ENCODE data around the gene SLC9A3.

The SLC9A3 gene

GRCh38 chr5:496028-496427, 28.2 kb downstream of the SLC9A3 start:
- peaks cover 80% of the 10 kb centered on the region for H3K27me3 ChIP-seq (ENCODE audit: control insufficient read depth, insufficient read depth, low read length)
- WGBS (ENCODE audit: insufficient coverage, insufficient read length): no CpG with 5 or more reads among the region's 19 CpGs

GRCh38 chr5:494667-495255, 29.5 kb downstream of the SLC9A3 start:
- no peaks in the 10 kb centered on the region for H3K9me3 ChIP-seq (ENCODE audit: control insufficient read depth, insufficient read depth, low read length)
- H3K36me3 ChIP-seq (ENCODE audit: control insufficient read depth, insufficient read depth, low read length): no peaks in the 10 kb centered on the region
- peaks cover 4% of the 10 kb centered on the region; the same call in 1 of the 2 replicates for H3K4me1 ChIP-seq (ENCODE audit: control insufficient read depth, insufficient read depth, low read length)
- WGBS (ENCODE audit: insufficient coverage, insufficient read length): no CpG with 5 or more reads among the region's 38 CpGs
- DNase-seq (ENCODE audit: low read depth, low spot score): no peak
- H3K27ac ChIP-seq (ENCODE audit: low read length): no peak overlapping the region
- H3K4me3 ChIP-seq (ENCODE audit: low read length): no peak overlapping the region; the same call in 1 of the 2 replicates
- H3K27me3 ChIP-seq (ENCODE audit: control insufficient read depth, insufficient read depth, low read length): peaks cover 78% of the 10 kb centered on the region

More at GRCh38 chr5:496028-496427, 28.2 kb downstream of the SLC9A3 start:
- Histone ChIP-seq H3K9me3 (ENCODE audit: control insufficient read depth, insufficient read depth, low read length) (no peaks in the 10 kb centered on the region), H3K27ac (ENCODE audit: low read length) (no peak overlapping the region), H3K4me3 (ENCODE audit: low read length) (no peak overlapping the region), H3K4me1 (ENCODE audit: control insufficient read depth, insufficient read depth, low read length) (peaks cover 2% of the 10 kb centered on the region; the same call in 1 of the 2 replicates), H3K36me3 (ENCODE audit: control insufficient read depth, insufficient read depth, low read length) (no peaks in the 10 kb centered on the region)
- DNase-seq (ENCODE audit: low read depth, low spot score): no peak

GRCh38 chr5:493758-494157, 30.5 kb downstream of the SLC9A3 start:
- no peak for DNase-seq (ENCODE audit: low read depth, low spot score)
- peaks cover 69% of the 10 kb centered on the region for H3K27me3 ChIP-seq (ENCODE audit: control insufficient read depth, insufficient read depth, low read length)
- H3K27ac ChIP-seq (ENCODE audit: low read length): no peak overlapping the region
- H3K4me3 ChIP-seq (ENCODE audit: low read length): no peak overlapping the region
- H3K9me3 ChIP-seq (ENCODE audit: control insufficient read depth, insufficient read depth, low read length): no peaks in the 10 kb centered on the region
- WGBS (ENCODE audit: insufficient coverage, insufficient read length): no CpG with 5 or more reads among the region's 13 CpGs
- H3K4me1 ChIP-seq (ENCODE audit: control insufficient read depth, insufficient read depth, low read length): peaks cover 4% of the 10 kb centered on the region; the same call in 1 of the 2 replicates
- H3K36me3 ChIP-seq (ENCODE audit: control insufficient read depth, insufficient read depth, low read length): no peaks in the 10 kb centered on the region

- Histone ChIP-seq H3K36me3 (ENCODE audit: control insufficient read depth, insufficient read depth, low read length) (no peaks in the 10 kb centered on the region), H3K27ac (ENCODE audit: low read length) (no peak overlapping the region), H3K27me3 (ENCODE audit: control insufficient read depth, insufficient read depth, low read length) (peaks cover 64% of the 10 kb centered on the region), H3K4me3 (ENCODE audit: low read length) (no peak overlapping the region), H3K9me3 (ENCODE audit: control insufficient read depth, insufficient read depth, low read length) (no peaks in the 10 kb centered on the region), H3K4me1 (ENCODE audit: control insufficient read depth, insufficient read depth, low read length) (peaks cover 4% of the 10 kb centered on the region; the same call in 1 of the 2 replicates)
- DNase-seq (ENCODE audit: low read depth, low spot score): no peak
- no CpG with 5 or more reads among the region's 26 CpGs for WGBS (ENCODE audit: insufficient coverage, insufficient read length)
Observed at GRCh38 chr5:493119-493701, 31.0 kb downstream of the SLC9A3 start.

GRCh38 chr5:492314-492893, 31.8 kb downstream of the SLC9A3 start:
- H3K9me3 ChIP-seq (ENCODE audit: control insufficient read depth, insufficient read depth, low read length): no peaks in the 10 kb centered on the region
- H3K36me3 ChIP-seq (ENCODE audit: control insufficient read depth, insufficient read depth, low read length): no peaks in the 10 kb centered on the region
- no peak for DNase-seq (ENCODE audit: low read depth, low spot score)
- H3K27me3 ChIP-seq (ENCODE audit: control insufficient read depth, insufficient read depth, low read length): peaks cover 58% of the 10 kb centered on the region
- H3K4me1 ChIP-seq (ENCODE audit: control insufficient read depth, insufficient read depth, low read length): peaks cover 4% of the 10 kb centered on the region; the same call in 1 of the 2 replicates
- no peak overlapping the region for H3K27ac ChIP-seq (ENCODE audit: low read length)
- no peak overlapping the region for H3K4me3 ChIP-seq (ENCODE audit: low read length)
- no CpG with 5 or more reads among the region's 18 CpGs for WGBS (ENCODE audit: insufficient coverage, insufficient read length)

- no peaks in the 10 kb centered on the region for H3K36me3 ChIP-seq (ENCODE audit: control insufficient read depth, insufficient read depth, low read length)
- no peaks in the 10 kb centered on the region for H3K9me3 ChIP-seq (ENCODE audit: control insufficient read depth, insufficient read depth, low read length)
- no CpG with 5 or more reads among the region's 19 CpGs for WGBS (ENCODE audit: insufficient coverage, insufficient read length)
- DNase-seq (ENCODE audit: low read depth, low spot score): no peak
- peaks cover 52% of the 10 kb centered on the region for H3K27me3 ChIP-seq (ENCODE audit: control insufficient read depth, insufficient read depth, low read length)
- H3K27ac ChIP-seq (ENCODE audit: low read length): no peak overlapping the region
- no peak overlapping the region for H3K4me3 ChIP-seq (ENCODE audit: low read length)
- H3K4me1 ChIP-seq (ENCODE audit: control insufficient read depth, insufficient read depth, low read length): peaks cover 4% of the 10 kb centered on the region; the same call in 1 of the 2 replicates
Observed at GRCh38 chr5:491856-492155, 32.4 kb downstream of the SLC9A3 start.

- Histone ChIP-seq H3K27ac (ENCODE audit: low read length) (no peak overlapping the region), H3K4me1 (ENCODE audit: control insufficient read depth, insufficient read depth, low read length) (peaks cover 4% of the 10 kb centered on the region; the same call in 1 of the 2 replicates), H3K36me3 (ENCODE audit: control insufficient read depth, insufficient read depth, low read length) (no peaks in the 10 kb centered on the region), H3K4me3 (ENCODE audit: low read length) (no peak overlapping the region), H3K9me3 (ENCODE audit: control insufficient read depth, insufficient read depth, low read length) (no peaks in the 10 kb centered on the region), H3K27me3 (ENCODE audit: control insufficient read depth, insufficient read depth, low read length) (peaks cover 48% of the 10 kb centered on the region)
- no peak for DNase-seq (ENCODE audit: low read depth, low spot score)
- WGBS (ENCODE audit: insufficient coverage, insufficient read length): no CpG with 5 or more reads among the region's 52 CpGs
Observed at GRCh38 chr5:491119-491855, 33.0 kb downstream of the SLC9A3 start.

GRCh38 chr5:490116-491106, 33.8 kb downstream of the SLC9A3 start:
- WGBS (ENCODE audit: insufficient coverage, insufficient read length): no CpG with 5 or more reads among the region's 48 CpGs
- DNase-seq (ENCODE audit: low read depth, low spot score): no peak
- Histone ChIP-seq H3K9me3 (ENCODE audit: control insufficient read depth, insufficient read depth, low read length) (no peaks in the 10 kb centered on the region), H3K27me3 (ENCODE audit: control insufficient read depth, insufficient read depth, low read length) (peaks cover 43% of the 10 kb centered on the region), H3K27ac (ENCODE audit: low read length) (no peak overlapping the region), H3K36me3 (ENCODE audit: control insufficient read depth, insufficient read depth, low read length) (no peaks in the 10 kb centered on the region), H3K4me3 (ENCODE audit: low read length) (no peak overlapping the region), H3K4me1 (ENCODE audit: control insufficient read depth, insufficient read depth, low read length) (peaks cover 4% of the 10 kb centered on the region; the same call in 1 of the 2 replicates)

- Histone ChIP-seq H3K36me3 (ENCODE audit: control insufficient read depth, insufficient read depth, low read length) (no peaks in the 10 kb centered on the region), H3K4me1 (ENCODE audit: control insufficient read depth, insufficient read depth, low read length) (peaks cover 4% of the 10 kb centered on the region; the same call in 1 of the 2 replicates), H3K27me3 (ENCODE audit: control insufficient read depth, insufficient read depth, low read length) (peaks cover 38% of the 10 kb centered on the region; the same call in 1 of the 2 replicates), H3K27ac (ENCODE audit: low read length) (no peak overlapping the region), H3K4me3 (ENCODE audit: low read length) (no peak overlapping the region), H3K9me3 (ENCODE audit: control insufficient read depth, insufficient read depth, low read length) (no peaks in the 10 kb centered on the region)
- no CpG with 5 or more reads among the region's 21 CpGs for WGBS (ENCODE audit: insufficient coverage, insufficient read length)
- no peak for DNase-seq (ENCODE audit: low read depth, low spot score)
Observed at GRCh38 chr5:489689-490080, 34.6 kb downstream of the SLC9A3 start.
